Erythroblast (primary cell): ENCODE results near the gene C1QTNF8.

ENCODE experiments used
- GATA1 ChIP-seq: IDR thresholded peaks from 2 replicates; pipeline ENCODE4 v1.6.1; 2011; ENCODE audit warnings: low read depth, mild to moderate bottlenecking, control low read depth, low read length, moderate library complexity
- POLR2A ChIP-seq: IDR thresholded peaks from 2 replicates; pipeline ENCODE4 v1.6.1; 2011; ENCODE audit warnings: mild to moderate bottlenecking, low read length

GRCh38 chr16:1137604-1138003 is 41.6 kb upstream of the C1QTNF8 start:
- TF ChIP-seq POLR2A (no peak), GATA1 (no peak)
